NCI-H128 (cell line): ENCODE data around the gene MT1G.
"Not testable (repeated sequence)": the region's sequence is repeated elsewhere in the genome, so short reads cannot be mapped to it uniquely, and the experiment has no call there.

ENCODE experiments used
- DNase-seq: peaks from one replicate; lab custom pipeline; 2025; ENCODE audit not compliant: unreplicated experiment; lab: John Stamatoyannopoulos, UW

MT1G gene

DNA sequence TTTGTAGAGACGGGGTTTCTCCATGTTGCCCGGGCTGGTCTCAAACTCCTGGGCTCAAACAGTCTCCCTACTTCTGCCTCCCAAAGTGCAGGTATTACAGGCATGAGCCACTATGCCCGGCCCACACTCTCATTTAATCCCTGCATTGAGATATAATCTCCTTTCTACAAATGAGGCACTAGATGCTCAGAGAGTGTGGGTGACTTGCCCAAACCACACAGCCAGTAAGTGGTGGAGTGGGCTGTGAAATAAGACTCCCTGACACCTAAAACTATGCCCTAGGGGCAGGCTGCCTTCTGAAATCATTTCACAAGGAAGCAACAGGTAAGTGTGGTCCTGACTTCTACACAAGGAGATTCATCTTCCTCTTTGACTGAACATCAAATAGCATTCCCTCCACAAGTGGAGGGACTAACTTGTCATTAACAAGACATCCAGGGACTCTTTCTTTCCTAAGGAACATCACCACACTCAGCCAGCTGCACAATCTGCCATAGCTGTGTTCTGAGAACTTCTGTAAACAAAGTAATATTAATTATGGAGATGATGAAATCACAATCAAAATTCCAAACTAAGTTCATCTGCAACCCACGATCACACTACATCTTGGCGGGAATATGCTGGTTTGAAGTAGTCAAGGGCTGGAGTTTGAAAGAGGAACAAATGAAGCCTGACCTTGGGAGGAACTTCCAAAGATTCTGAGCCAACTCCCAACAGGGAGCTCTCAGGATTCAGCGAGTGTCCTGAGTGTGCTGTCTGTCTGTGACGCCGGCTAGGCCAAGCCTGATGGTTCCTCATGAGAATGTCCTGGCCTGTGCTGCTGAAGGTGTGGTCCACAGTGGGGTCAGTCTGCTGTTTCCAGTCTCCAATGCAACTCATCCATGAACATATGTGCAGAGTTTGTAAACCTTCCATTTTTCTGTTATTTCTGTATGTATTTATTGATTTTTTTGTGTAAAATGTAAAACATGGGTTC lies 2.3 kb downstream of the MT1G start:
- not testable (repeated sequence) for DNase-seq

DNA sequence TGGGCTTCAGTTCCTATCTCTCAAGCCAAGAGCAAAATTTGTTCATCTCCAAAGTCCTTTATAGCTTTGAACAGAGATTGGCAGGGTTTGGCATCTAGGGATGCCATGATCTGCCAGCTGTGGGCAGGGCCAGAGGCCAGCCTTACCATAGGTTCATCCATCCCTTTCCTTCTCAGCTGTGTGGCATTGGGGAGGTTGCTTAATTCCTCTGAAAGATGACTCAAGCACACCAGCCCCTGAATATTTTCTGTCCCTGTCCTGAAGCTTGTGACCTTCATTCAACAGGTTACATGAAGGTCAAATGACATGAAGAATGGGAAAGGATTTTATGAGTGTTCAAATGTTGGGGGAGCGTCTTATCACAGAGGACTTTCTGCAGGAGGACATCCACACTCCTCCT lies 3.4 kb downstream of the MT1G start:
- DNase-seq = no peak

DNA sequence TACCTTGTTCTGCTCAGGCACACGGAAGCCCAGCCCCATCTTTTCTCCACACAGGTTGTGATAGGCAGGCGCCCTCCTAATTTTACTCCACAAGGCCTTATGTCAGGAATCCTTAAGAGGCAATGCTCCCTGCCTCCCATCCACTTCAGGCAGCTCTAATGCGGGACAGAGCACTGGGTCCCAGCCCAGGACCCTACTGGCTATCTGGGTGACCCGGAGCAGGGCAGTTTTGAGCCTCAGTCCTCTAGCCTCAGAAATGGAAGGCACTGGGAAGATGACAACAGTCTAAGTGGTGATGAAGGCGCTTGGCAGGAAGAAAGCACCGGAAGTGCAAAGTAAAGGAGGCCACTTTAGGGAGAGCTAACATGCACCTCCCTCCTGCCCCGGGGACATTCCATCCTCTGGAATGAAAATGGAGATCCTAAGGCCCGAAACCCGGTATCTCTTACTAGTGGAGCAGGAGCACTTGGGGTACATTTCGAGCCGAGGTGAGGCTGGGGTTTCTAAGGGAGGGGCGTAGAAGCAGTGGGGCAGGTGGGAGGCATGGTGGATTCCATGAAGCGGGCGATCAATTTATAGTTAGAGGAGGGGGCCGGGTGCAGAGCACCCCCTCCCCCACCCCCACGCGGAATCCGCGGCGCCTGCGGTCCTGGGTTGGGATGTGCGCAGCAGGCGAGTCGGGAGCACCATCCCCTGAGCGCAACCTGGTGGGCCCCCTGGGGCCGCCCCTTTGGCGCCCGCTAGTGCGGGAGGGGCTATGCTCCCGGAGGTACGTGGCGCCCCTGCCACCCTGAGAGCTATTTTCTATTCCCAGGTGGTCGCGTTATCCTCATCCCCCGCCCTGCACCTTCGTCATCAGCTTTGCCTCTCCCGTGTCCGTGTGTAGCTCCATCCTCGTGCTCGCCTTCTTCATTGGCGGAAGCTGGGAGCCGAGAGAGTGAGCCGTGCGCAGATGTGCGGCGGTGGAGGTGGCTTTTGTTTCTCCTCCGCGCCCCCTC lies 5.2 kb downstream of the MT1G start:
- no peak for DNase-seq

DNA sequence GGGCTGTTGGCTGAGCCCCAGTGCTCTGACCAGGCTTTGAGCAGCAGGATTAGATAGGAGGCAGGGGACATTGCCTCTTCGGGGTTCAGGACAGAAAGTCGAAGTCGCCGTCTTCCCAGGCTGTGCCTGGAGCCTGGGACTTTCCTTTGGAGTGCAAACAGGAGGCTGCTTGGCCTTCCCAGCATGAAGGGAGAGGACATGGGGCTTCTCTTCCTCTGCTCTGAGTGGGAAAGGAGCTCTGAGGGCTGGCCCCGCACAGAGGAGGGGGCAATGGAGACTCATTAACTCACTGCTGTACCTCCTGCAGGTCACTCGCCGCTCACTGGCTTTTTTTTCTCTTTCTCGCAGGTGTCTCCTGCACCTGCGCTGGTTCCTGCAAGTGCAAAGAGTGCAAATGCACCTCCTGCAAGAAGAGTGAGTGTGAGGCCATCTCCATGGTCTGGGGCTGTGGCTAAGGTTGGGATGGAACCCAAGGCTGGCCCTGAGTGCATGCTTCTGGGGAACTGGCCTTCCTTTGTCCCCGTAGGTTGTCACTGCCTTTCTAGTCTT lies 9.5 kb downstream of the MT1G start:
- no peak for DNase-seq

DNA sequence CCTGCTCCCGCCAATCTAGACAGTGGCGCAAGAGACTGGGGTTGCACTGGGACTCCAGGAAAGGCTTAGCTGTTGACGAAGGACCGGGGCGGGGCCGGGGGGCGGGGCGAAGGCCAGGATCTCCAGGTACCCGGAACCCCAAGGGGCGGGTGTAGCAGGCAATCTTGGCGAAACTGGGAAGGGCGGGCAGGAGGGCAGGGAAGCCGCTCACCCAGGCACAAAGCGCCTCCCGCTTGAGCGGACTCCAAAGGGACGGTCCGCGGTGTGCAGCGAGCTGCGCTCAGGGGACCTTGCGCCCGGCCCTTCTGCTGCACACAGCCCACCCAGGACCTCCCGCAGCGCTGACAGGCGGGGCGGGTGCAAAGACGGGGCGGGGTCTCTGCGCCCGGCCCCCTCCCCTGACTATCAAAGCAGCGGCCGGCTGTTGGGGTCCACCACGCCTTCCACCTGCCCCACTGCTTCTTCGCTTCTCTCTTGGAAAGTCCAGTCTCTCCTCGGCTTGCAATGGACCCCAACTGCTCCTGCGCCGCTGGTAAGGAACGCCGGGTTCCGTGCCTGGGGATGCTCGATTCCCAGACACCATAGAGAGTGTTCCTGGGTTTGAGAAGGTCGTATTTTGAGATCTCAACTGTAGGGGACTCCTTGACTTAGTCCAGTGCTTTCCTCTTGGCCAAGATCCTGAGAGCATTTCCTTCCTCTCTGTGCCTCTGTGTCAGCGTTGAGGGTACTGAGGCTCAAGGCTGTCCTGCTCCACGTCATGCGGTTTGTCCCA lies 10.1 kb downstream of the MT1G start, which contains the start of gene MT1F:
Gene MT1F, plus strand, starts transcription at position 405 of the 772 bp plus-strand sequence. Its CDS starts 100 bp downstream, at position 505.
- no peak for DNase-seq

DNA sequence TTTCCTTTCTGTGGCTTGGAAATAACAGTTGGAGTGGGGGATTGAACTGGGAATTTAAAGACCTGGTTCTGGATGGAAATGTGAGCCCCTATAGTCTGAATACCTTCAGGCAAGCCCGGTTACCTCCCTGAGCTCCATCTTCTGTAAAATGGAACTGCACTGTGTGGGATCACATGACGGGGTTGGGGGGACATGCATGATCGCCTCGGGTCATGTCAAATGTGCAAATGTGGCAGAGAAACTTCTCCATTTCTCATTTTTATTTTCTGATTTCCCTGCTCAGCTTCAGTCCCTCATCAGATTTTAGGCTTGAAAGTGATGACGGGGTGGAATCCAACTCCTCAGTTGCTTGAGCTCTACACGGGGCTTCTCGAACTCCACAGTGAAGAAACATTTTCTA lies 14.6 kb downstream of the MT1G start:
- DNase-seq = no peak

DNA sequence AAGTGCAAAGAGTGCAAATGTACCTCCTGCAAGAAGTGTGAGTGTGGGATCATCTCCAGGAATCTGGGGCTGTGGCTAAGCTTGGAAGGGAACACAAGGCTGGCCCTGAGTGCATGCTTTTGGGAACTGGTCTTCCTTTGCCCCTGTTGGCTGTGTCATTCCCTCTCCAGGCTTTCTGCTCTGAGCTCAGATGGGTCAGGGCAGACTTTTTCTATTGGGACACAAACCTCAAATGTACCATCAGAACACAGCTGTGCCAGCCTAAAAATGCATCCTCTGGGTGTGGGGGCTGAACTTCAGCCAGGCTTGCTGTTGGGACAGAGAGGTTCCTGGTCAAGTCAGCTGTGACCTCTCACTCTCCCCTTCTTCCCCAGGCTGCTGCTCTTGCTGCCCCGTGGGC lies 15.3 kb downstream of the MT1G start:
- no peak for DNase-seq

DNA sequence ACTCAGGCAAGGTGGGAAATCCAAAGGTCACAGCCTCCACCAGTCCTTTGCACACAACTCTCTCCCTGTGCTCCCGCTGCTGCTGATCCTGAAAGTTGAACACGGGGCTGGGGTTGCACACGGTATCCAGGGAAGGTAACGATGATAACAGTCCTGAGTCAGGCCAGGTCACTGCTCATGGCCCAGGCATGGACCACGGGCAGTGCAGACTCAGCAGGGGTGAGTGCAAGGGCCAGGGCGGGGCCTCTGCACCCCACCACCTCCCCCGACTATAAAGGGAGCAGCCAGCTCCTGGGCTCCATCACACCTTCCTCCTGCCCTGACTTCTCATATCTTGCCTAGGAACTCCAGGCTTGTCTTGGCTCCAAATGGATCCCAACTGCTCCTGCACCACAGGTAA lies 16.3 kb downstream of the MT1G start, which contains the start of gene MT1B:
Gene MT1B, plus strand, starts transcription at position 301 of the 400 bp plus-strand sequence. Its CDS starts 68 bp downstream, at position 369.
- DNase-seq = no peak

DNA sequence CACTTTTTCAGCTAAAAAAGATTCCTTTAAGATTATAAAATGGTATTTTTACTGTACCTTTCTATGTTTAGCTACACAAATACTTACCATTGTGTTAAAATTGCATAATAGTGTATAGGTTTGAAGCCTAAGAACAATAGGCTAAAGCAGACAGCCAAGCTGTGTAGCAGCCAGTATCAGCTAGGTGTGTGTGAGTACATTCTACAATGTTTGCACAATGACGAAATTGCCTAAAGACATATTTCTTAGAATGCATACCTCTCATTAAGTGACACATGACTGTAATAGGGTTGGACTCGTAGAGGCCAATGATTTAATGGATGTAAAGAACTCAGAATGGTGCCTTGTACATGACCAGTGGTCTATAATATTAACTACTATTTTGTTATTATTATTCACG lies 18.0 kb downstream of the MT1G start:
- no peak for DNase-seq

DNA sequence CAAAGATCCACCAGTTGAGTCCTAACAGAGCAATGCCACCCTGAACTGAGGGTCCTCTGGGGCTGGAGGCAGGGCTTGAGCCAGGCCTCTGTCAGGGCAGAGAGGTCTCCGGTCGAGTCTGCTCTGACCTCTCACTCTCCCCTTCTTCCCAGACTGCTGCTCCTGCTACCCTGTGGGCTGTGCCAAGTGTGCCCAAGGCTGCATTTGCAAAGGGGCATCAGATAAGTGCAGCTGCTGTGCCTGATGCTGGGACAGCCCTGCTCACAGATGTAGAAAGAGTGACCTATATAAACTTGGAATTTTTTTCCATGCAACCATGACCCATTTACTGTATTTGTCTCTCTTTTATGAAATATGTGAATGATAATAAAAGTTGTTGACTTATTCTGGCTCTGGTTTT lies 18.6 kb downstream of the MT1G start:
- no peak for DNase-seq

DNA sequence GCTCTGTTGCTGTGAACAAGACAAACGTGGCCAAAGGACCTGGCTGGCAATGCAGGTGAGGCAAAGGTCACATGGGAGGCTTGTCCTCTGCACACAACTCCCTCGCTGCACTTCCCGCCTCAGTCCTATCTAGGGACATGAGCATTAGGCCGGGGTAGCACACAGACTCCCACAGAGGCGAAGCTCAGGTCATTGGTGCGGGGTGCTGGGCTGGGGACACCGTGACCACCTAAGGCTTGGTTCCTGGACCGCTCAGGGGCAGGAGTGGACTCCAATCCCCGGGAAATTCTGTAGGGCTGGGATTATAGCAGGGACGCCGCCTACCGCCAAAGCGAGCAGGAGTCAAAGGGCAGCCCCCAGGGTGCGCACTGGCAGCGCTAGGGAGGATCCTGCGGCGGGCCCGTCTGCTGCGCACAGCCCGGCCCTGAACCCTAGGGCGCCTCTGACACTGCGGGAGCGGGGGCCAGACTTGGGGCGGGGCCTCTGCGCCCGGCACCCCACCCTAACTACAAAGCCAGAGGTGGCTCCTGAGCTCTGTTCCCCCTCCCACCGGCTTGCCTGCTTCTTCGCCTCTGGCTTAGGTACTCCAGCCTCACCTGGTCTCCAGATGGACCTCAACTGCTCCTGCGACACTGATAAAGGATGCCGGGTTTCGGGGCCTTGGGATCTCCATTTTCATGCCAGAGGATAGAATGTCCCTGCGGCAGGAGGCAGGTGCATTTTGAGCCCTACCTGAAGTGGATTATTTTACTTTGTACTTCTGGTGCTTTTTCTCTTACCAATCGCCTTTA lies 20.0 kb downstream of the MT1G start:
- DNase-seq = no peak

- no peak for DNase-seq
Observed at GRCh38 chr16:56645838-56646237, 22.0 kb downstream of the MT1G start.

DNA sequence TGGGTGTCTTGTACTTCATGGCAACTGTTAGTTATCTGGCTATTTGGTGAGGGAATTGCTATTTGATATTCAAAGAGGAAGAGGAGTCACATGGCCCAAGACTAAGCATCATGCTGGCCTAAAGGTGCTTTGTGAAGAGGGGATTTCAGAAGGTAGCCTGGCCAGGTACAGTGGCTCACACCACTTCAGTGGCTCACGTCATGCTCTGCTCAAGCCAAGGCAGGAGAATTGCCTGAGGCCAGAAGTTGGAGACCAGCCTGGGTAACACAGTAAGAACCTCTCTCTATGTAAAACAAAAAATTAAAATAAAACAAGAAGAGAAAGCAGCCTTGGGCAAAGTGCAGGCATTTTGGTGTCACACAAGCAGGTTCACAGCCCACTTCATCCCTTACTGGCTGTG lies 22.6 kb downstream of the MT1G start:
- no peak for DNase-seq

DNA sequence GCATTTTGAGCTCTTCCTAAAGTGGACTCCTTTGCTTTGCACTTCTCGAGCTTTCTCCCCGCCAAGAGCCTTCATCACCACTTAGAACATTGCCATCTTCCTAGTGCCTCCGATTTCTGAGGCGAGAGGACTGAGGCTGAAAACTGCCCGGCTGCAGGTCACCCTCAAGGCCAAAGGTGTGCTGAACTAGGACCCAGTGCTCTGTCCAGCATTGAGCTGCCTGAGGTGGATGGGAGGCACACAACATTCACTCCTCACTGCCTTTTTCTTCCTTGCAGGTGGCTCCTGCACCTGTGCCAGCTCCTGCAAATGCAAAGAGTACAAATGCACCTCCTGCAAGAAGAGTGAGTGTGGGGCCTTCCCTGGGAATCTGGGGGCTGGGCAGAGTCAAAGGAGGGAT lies 24.0 kb downstream of the MT1G start:
- no peak for DNase-seq

- no peak for DNase-seq
Observed at GRCh38 chr16:56643080-56643778, 24.6 kb downstream of the MT1G start.

GRCh38 chr16:56641166-56641565 lies 26.7 kb downstream of the MT1G start:
- no peak for DNase-seq

GRCh38 chr16:56640076-56640475 lies 27.8 kb downstream of the MT1G start:
- no peak for DNase-seq

DNA sequence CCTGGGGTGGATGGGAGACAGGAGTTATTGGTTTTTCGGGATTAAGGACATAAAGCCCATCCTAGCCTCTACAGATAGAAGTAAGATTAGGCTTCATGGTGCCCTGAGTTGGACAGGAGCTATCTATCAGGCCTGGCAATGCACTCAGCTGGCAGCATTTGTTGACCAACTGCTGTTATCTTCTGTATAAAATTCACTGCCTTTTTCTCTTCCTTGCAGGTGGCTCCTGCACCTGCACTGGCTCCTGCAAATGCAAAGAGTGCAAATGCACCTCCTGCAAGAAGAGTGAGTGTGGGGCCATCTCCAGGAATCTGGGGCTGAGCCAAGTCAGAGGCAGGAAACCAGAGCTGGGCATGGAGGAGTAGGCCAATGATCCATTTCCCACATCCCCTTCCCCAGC lies 28.8 kb downstream of the MT1G start:
- no peak for DNase-seq
